ENCODE measurements around the gene POLR2L. TPM values are rescaled to one million over a fixed set of nuclear protein-coding genes. Genes with fewer than 3 reads are reported as not detected.

POLR2L gene
- total and polyA plus RNA-seq, 9 donors = 4.9 to 89.3 (median 62.7) TPM

GRCh38 chr11:869399-870126, 27.2 kb upstream of the POLR2L start:
- intact Hi-C loops (cut with DNase I) = no loop called here
- H3K27me3 ChIP-seq = no peaks in the 10 kb centered on the region
- H3K9me3 ChIP-seq = no peaks in the 10 kb centered on the region
- H3K27ac ChIP-seq = no peak overlapping the region
- H3K4me1 ChIP-seq (ENCODE audit: insufficient read depth) = peaks cover 6% of the 10 kb centered on the region
- H3K36me3 ChIP-seq = no peaks in the 10 kb centered on the region
- 74 to 82% (median 81%) methylated on average over 16 to 25 of the region's 25 CpGs for WGBS, 3 donors
- no peak overlapping the region for H3K4me3 ChIP-seq
- no peak for DNase-seq
- TF ChIP-seq POLR2A (IDR thresholded peaks at IDR 0.05) (no peak), EP300 (IDR thresholded peaks at IDR 0.05) (no peak), CTCF (IDR thresholded peaks at IDR 0.05) (no peak)

DNA sequence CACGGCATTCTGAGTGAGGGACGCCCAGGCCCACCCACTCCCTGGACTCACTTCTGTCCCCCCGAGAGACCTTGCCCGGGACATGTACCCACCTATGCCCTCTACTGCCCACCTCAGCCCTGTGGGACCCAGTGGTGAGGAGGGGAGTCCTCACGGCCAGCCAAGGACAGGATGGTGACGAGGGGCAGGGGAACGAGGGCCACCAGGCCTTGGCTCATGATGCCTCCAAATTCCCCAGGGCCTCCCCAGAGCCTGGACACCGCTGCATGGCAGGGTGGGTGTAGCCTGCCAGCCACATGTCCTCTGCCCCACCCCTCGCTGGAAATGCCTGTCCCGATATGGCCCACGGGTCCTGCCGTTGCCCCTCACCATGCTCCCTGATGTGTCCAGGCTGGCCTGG, 26.5 kb upstream of the POLR2L start:
- no peaks in the 10 kb centered on the region for H3K36me3 ChIP-seq
- no peak for DNase-seq
- H3K9me3 ChIP-seq = no peaks in the 10 kb centered on the region
- H3K27ac ChIP-seq = no peak overlapping the region
- peaks cover 5% of the 10 kb centered on the region for H3K4me1 ChIP-seq (ENCODE audit: insufficient read depth)
- H3K4me3 ChIP-seq = no peak overlapping the region
- intact Hi-C loops (cut with DNase I) = no loop called here
- TF ChIP-seq POLR2A (IDR thresholded peaks at IDR 0.05) = no peak
- TF ChIP-seq EP300 (IDR thresholded peaks at IDR 0.05) = no peak
- no peak for TF ChIP-seq CTCF (IDR thresholded peaks at IDR 0.05)
- no peaks in the 10 kb centered on the region for H3K27me3 ChIP-seq
- 79 to 81% (median 81%) methylated on average over 12 of the region's 12 CpGs for WGBS, 3 donors

GRCh38 chr11:868394-868793, 26.1 kb upstream of the POLR2L start:
- Histone ChIP-seq H3K9me3 (no peaks in the 10 kb centered on the region), H3K36me3 (no peaks in the 10 kb centered on the region), H3K27me3 (no peaks in the 10 kb centered on the region), H3K4me3 (no peak overlapping the region), H3K4me1 (ENCODE audit: insufficient read depth) (peaks cover 1% of the 10 kb centered on the region), H3K27ac (no peak overlapping the region)
- 85 to 88% (median 86%) methylated on average over 17 of the region's 17 CpGs for WGBS, 3 donors
- DNase-seq = no peak
- TF ChIP-seq CTCF (IDR thresholded peaks at IDR 0.05) = no peak
- intact Hi-C loops (cut with DNase I) = no loop called here

- no peaks in the 10 kb centered on the region for H3K27me3 ChIP-seq
- H3K36me3 ChIP-seq = no peaks in the 10 kb centered on the region
- H3K4me3 ChIP-seq = no peak overlapping the region
- no peaks in the 10 kb centered on the region for H3K4me1 ChIP-seq (ENCODE audit: insufficient read depth)
- intact Hi-C loops (cut with DNase I) = no loop called here
- WGBS, 3 donors = 85 to 87% (median 86%) methylated on average over 8 of the region's 8 CpGs
- TF ChIP-seq POLR2A (IDR thresholded peaks at IDR 0.05) (no peak), CTCF (IDR thresholded peaks at IDR 0.05) (no peak), EP300 (IDR thresholded peaks at IDR 0.05) (no peak)
- DNase-seq = no peak
- H3K27ac ChIP-seq = no peak overlapping the region
- no peaks in the 10 kb centered on the region for H3K9me3 ChIP-seq
These were observed 25.6 kb upstream of the POLR2L start for GRCh38 chr11:867856-868358.

All from ovary (tissue), 9 donors.